ENCODE results near the gene CNTD1.

Gene CNTD1

DNA sequence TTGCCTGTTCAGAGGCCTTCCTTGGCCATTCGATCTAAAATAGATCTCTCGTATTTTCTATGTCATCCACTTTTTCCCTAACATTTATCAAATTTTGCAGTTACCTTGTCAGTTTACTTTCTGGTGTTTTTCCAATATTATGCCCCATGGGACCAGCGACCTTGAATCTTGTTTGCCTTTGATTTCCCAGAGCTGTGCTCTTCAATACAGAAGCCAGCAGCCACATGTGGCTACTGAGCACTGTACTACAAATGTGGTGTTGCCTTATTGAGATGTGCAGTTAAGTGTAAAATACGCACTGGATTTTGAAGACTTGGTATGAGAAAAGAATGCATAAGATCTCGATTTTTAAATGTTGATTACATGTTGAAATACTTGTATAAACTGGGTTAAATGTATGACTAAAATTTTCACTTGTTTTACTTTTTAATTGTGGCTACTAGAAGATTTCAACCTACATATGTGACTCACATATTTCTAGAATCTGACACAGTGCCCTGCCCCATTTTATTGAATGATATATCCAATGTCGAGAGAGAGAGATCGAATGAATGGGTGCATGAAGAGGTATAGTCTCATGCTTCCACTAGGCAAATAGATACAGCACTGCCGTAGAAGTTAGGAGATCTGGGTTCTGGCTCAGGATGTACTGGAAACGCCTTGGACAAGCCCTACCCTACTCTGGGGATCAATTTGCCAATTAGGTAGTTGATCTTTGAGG lies 33.7 kb downstream of the CNTD1 start:
- peak overlapping the region; percentile 14 for H4K91ac ChIP-seq (ENCODE audit: low read length)
- H3K14ac ChIP-seq (ENCODE audit: low read length in 2 of 2): peak overlapping the region in 1 of 2 experiments; percentile 48
- no peak overlapping the region for H2BK120ac ChIP-seq (ENCODE audit: low read depth, low read length)
- no peaks in the 10 kb centered on the region for H3K9me3 ChIP-seq (ENCODE audit: control insufficient read depth, low read length)
- H4K8ac ChIP-seq (ENCODE audit: low read length): peak overlapping the region; percentile 98
- H3K4me3 ChIP-seq (ENCODE audit: insufficient read depth in 1 of 2, low read depth in 1 of 2, low read length in 2 of 2): peak overlapping the region; percentile 93 to 94
- no peak overlapping the region for H2BK15ac ChIP-seq (ENCODE audit: low read depth, poor library complexity, severe bottlenecking)
- peak overlapping the region in 1 of 2 experiments; percentile 91 for H3K18ac ChIP-seq (ENCODE audit: low read depth in 1 of 2, low read length in 2 of 2)
- H3K9ac ChIP-seq (ENCODE audit: low read length): peak overlapping the region; percentile 99
- H2AFZ ChIP-seq (ENCODE audit: low read depth, low read length): peak overlapping the region; percentile 95
- H3K27me3 ChIP-seq (ENCODE audit: control insufficient read depth in 1 of 2, insufficient read depth in 1 of 2, low read length in 2 of 2): peaks cover 0 to 13% of the 10 kb centered on the region in 2 experiments
- no peak overlapping the region for H2BK5ac ChIP-seq (ENCODE audit: low read depth, low read length, poor library complexity, severe bottlenecking)
- H3K23ac ChIP-seq (ENCODE audit: low read length in 2 of 2): no peak overlapping the region
- no peak overlapping the region for H2AK5ac ChIP-seq (ENCODE audit: low read length, severe bottlenecking)
- WGBS: 62% methylated on average over 8 of the region's 9 CpGs
- DNase-seq: no peak
- peaks cover 3% of the 10 kb centered on the region for H3K4me1 ChIP-seq (ENCODE audit: control insufficient read depth, insufficient read depth, low read depth, low read length)
- H3K4ac ChIP-seq (ENCODE audit: low read depth in 1 of 2, low read length in 2 of 2): peak overlapping the region in 1 of 2 experiments; percentile 89
- H3K79me1 ChIP-seq (replicated peaks; ENCODE audit: low read length, poor library complexity, severe bottlenecking): peaks cover 15% of the 10 kb centered on the region
- H3K27ac ChIP-seq (ENCODE audit: low read length, poor library complexity, severe bottlenecking): peak overlapping the region; percentile 70
- H3K36me3 ChIP-seq (ENCODE audit: control insufficient read depth in 1 of 2, insufficient read depth in 2 of 2, low read depth in 1 of 2, low read length in 2 of 2): peaks cover 20 to 28% of the 10 kb centered on the region in 2 experiments
- no peak overlapping the region for H2BK12ac ChIP-seq (ENCODE audit: low read length in 2 of 2)
- peak overlapping the region; percentile 97 for H3K4me2 ChIP-seq (ENCODE audit: low read length, poor library complexity, severe bottlenecking)

GRCh38 chr17:42832934-42833766 lies 34.5 kb downstream of the CNTD1 start, which contains the start of gene PSME3:
PSME3 (plus strand) TSS chr17:42833397; CDS start chr17:42833632, 235 bp downstream.
- Histone ChIP-seq H2BK12ac (ENCODE audit: low read length in 2 of 2) (peak within 1 kb of the TSS in 1 of 2 experiments; percentile 61), H3K14ac (ENCODE audit: low read length in 2 of 2) (peak within 1 kb of the TSS; percentile 26 to 93), H3K4me2 (ENCODE audit: low read length, poor library complexity, severe bottlenecking) (peak within 1 kb of the TSS; percentile 97), H3K36me3 (ENCODE audit: control insufficient read depth in 1 of 2, insufficient read depth in 2 of 2, low read depth in 1 of 2, low read length in 2 of 2) (peaks cover 27 to 36% of the 10 kb centered on the region in 2 experiments), H3K4me1 (ENCODE audit: control insufficient read depth, insufficient read depth, low read depth, low read length) (peaks cover 3% of the 10 kb centered on the region), H3K4me3 (ENCODE audit: insufficient read depth in 1 of 2, low read depth in 1 of 2, low read length in 2 of 2) (peak within 1 kb of the TSS; percentile 93 to 94), H2BK15ac (ENCODE audit: low read depth, poor library complexity, severe bottlenecking) (peak within 1 kb of the TSS; percentile 62), H3K79me1 (replicated peaks; ENCODE audit: low read length, poor library complexity, severe bottlenecking) (peaks cover 21% of the 10 kb centered on the region), H3K23ac (ENCODE audit: low read length in 2 of 2) (peak within 1 kb of the TSS; percentile 2 to 42), H3K18ac (ENCODE audit: low read depth in 1 of 2, low read length in 2 of 2) (peak within 1 kb of the TSS; percentile 82 to 91), H3K27ac (ENCODE audit: low read length, poor library complexity, severe bottlenecking) (peak within 1 kb of the TSS; percentile 70), H3K9me3 (ENCODE audit: control insufficient read depth, low read length) (no peaks in the 10 kb centered on the region), H3K27me3 (ENCODE audit: control insufficient read depth in 1 of 2, insufficient read depth in 1 of 2, low read length in 2 of 2) (peaks cover 0 to 8% of the 10 kb centered on the region in 2 experiments), H2AFZ (ENCODE audit: low read depth, low read length) (peak within 1 kb of the TSS; percentile 95), H2AK5ac (ENCODE audit: low read length, severe bottlenecking) (no peak within 1 kb of the TSS), H4K91ac (ENCODE audit: low read length) (peak within 1 kb of the TSS; percentile 65), H3K4ac (ENCODE audit: low read depth in 1 of 2, low read length in 2 of 2) (peak within 1 kb of the TSS; percentile 71 to 89), H4K8ac (ENCODE audit: low read length) (peak within 1 kb of the TSS; percentile 98), H2BK5ac (ENCODE audit: low read depth, low read length, poor library complexity, severe bottlenecking) (peak within 1 kb of the TSS; percentile 10), H2BK120ac (ENCODE audit: low read depth, low read length) (no peak within 1 kb of the TSS), H3K9ac (ENCODE audit: low read length) (peak within 1 kb of the TSS; percentile 99)
- peak; percentile 93 for DNase-seq
- under 1% methylated on average over 60 of the region's 71 CpGs for WGBS

- peaks cover 27% of the 10 kb centered on the region for H3K79me1 ChIP-seq (replicated peaks; ENCODE audit: low read length, poor library complexity, severe bottlenecking)
These were observed 35.2 kb downstream of the CNTD1 start for GRCh38 chr17:42833767-42834422.

More at GRCh38 chr17:42833767-42834422, 35.2 kb downstream of the CNTD1 start:
- peak overlapping the region; percentile 93 to 94 for H3K4me3 ChIP-seq (ENCODE audit: insufficient read depth in 1 of 2, low read depth in 1 of 2, low read length in 2 of 2)
- H2BK15ac ChIP-seq (ENCODE audit: low read depth, poor library complexity, severe bottlenecking): peak overlapping the region; percentile 6
- peak overlapping the region; percentile 65 for H4K91ac ChIP-seq (ENCODE audit: low read length)
- peak overlapping the region; percentile 82 to 91 for H3K18ac ChIP-seq (ENCODE audit: low read depth in 1 of 2, low read length in 2 of 2)
- peaks cover 3% of the 10 kb centered on the region for H3K4me1 ChIP-seq (ENCODE audit: control insufficient read depth, insufficient read depth, low read depth, low read length)
- H4K8ac ChIP-seq (ENCODE audit: low read length): peak overlapping the region; percentile 75
- no peak overlapping the region for H3K27ac ChIP-seq (ENCODE audit: low read length, poor library complexity, severe bottlenecking)
- H2AK5ac ChIP-seq (ENCODE audit: low read length, severe bottlenecking): no peak overlapping the region
- WGBS: 7% methylated on average over 17 of the region's 18 CpGs
- peak overlapping the region; percentile 10 for H2BK5ac ChIP-seq (ENCODE audit: low read depth, low read length, poor library complexity, severe bottlenecking)
- H2AFZ ChIP-seq (ENCODE audit: low read depth, low read length): peak overlapping the region; percentile 6
- H3K4me2 ChIP-seq (ENCODE audit: low read length, poor library complexity, severe bottlenecking): peak overlapping the region; percentile 77
- no peaks in the 10 kb centered on the region for H3K9me3 ChIP-seq (ENCODE audit: control insufficient read depth, low read length)
- peak overlapping the region; percentile 23 to 26 for H3K14ac ChIP-seq (ENCODE audit: low read length in 2 of 2)
- H3K23ac ChIP-seq (ENCODE audit: low read length in 2 of 2): peak overlapping the region in 1 of 2 experiments; percentile 2
- H3K4ac ChIP-seq (ENCODE audit: low read depth in 1 of 2, low read length in 2 of 2): peak overlapping the region; percentile 71 to 89
- H2BK120ac ChIP-seq (ENCODE audit: low read depth, low read length): no peak overlapping the region
- H3K9ac ChIP-seq (ENCODE audit: low read length): peak overlapping the region; percentile 99
- no peak for DNase-seq
- H3K27me3 ChIP-seq (ENCODE audit: control insufficient read depth in 1 of 2, insufficient read depth in 1 of 2, low read length in 2 of 2): peaks cover 0 to 3% of the 10 kb centered on the region in 2 experiments
- H2BK12ac ChIP-seq (ENCODE audit: low read length in 2 of 2): no peak overlapping the region
- H3K36me3 ChIP-seq (ENCODE audit: control insufficient read depth in 1 of 2, insufficient read depth in 2 of 2, low read depth in 1 of 2, low read length in 2 of 2): peaks cover 35 to 43% of the 10 kb centered on the region in 2 experiments

All from mesenchymal stem cell (in vitro differentiated cells and primary cell).